ENCODE measurements around the gene BRD3. TPM values are rescaled to one million over a fixed set of nuclear protein-coding genes. Genes with fewer than 3 reads are reported as not detected.

BRD3 gene
- total RNA-seq, 4 donors from 2014 or later = 10.8 to 21.5 (median 16.5) TPM

DNA sequence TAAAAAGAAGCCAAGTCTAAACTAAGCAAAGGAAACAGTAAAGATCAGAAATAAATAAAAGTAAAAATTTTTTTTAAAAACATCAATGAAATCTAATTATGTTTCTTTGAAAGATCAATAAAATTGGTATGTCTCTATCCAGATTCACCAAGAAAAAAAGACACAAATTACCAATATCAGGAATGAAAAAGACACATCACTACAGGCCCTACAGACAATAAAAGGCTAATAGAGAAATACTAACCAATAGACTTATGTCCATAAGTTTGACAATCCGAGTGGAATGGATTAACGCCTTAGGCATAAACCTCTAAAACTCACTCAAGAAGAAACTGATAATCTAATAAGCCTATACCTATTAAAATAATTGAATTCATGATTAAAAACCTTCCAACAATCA is 30.2 kb downstream of the BRD3 start:
- in situ Hi-C loops (cut with MboI; ENCODE audit: low sequenced_read_pairs in 4 of 4) = no loop called here
- H3K27ac ChIP-seq = no peak overlapping the region
- peaks cover 0 to 13% of the 10 kb centered on the region in 2 donors for H3K4me1 ChIP-seq
- DNase-seq (no peak), ATAC-seq (no peak)
- TF ChIP-seq, protein P1, sequence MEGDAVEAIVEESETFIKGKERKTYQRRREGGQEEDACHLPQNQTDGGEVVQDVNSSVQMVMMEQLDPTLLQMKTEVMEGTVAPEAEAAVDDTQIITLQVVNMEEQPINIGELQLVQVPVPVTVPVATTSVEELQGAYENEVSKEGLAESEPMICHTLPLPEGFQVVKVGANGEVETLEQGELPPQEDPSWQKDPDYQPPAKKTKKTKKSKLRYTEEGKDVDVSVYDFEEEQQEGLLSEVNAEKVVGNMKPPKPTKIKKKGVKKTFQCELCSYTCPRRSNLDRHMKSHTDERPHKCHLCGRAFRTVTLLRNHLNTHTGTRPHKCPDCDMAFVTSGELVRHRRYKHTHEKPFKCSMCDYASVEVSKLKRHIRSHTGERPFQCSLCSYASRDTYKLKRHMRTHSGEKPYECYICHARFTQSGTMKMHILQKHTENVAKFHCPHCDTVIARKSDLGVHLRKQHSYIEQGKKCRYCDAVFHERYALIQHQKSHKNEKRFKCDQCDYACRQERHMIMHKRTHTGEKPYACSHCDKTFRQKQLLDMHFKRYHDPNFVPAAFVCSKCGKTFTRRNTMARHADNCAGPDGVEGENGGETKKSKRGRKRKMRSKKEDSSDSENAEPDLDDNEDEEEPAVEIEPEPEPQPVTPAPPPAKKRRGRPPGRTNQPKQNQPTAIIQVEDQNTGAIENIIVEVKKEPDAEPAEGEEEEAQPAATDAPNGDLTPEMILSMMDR (IDR thresholded peaks at IDR 0.05 in 4 of 5, conservative IDR thresholded peaks at IDR 0.05 in 1 of 5) = no peak
- no peak for TF ChIP-seq POLR2A (IDR thresholded peaks at IDR 0.05)
- H3K36me3 ChIP-seq = peaks cover 0 to 73% of the 10 kb centered on the region in 2 donors
- H3K27me3 ChIP-seq = no peaks in the 10 kb centered on the region
- H3K4me3 ChIP-seq = no peak overlapping the region
- no peaks in the 10 kb centered on the region for H3K9me3 ChIP-seq
- intact Hi-C loops (cut with DNase I; ENCODE audit: low total_unique reads) = no loop called here

DNA sequence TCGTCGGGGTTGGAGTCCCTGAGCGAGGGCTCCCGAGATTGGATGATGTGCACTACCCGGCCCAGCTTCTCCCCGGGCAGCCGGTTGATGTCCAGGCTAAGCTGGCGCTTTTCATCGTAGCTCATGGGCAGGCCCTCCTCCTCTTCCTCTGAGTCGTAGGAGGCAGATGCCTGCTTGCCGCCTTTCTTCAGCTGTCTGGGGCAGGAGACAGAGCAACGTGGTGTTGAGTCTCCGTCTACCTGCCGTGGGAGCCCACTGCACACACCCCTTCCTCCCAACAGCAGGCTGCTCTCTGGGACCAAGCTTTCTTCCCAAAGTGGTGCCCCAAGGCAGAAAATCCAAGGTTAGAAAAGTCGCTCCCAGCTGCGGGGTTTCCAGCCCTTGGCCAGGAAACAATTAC is 31.7 kb downstream of the BRD3 start:
- H3K27me3 ChIP-seq = no peaks in the 10 kb centered on the region
- in situ Hi-C loops (cut with MboI; ENCODE audit: low sequenced_read_pairs in 4 of 4) (no loop called here), intact Hi-C loops (cut with DNase I; ENCODE audit: low total_unique reads) (no loop called here)
- DNase-seq (no peak), ATAC-seq (no peak)
- no peak overlapping the region for H3K4me3 ChIP-seq
- TF ChIP-seq POLR2A (IDR thresholded peaks at IDR 0.05) = no peak
- TF ChIP-seq, protein P1 (IDR thresholded peaks at IDR 0.05 in 4 of 5, conservative IDR thresholded peaks at IDR 0.05 in 1 of 5) = no peak
- H3K36me3 ChIP-seq = peaks cover 0 to 77% of the 10 kb centered on the region in 2 donors
- H3K4me1 ChIP-seq = peaks cover 0 to 11% of the 10 kb centered on the region in 2 donors
- H3K9me3 ChIP-seq = no peaks in the 10 kb centered on the region
- H3K27ac ChIP-seq = no peak overlapping the region

DNA sequence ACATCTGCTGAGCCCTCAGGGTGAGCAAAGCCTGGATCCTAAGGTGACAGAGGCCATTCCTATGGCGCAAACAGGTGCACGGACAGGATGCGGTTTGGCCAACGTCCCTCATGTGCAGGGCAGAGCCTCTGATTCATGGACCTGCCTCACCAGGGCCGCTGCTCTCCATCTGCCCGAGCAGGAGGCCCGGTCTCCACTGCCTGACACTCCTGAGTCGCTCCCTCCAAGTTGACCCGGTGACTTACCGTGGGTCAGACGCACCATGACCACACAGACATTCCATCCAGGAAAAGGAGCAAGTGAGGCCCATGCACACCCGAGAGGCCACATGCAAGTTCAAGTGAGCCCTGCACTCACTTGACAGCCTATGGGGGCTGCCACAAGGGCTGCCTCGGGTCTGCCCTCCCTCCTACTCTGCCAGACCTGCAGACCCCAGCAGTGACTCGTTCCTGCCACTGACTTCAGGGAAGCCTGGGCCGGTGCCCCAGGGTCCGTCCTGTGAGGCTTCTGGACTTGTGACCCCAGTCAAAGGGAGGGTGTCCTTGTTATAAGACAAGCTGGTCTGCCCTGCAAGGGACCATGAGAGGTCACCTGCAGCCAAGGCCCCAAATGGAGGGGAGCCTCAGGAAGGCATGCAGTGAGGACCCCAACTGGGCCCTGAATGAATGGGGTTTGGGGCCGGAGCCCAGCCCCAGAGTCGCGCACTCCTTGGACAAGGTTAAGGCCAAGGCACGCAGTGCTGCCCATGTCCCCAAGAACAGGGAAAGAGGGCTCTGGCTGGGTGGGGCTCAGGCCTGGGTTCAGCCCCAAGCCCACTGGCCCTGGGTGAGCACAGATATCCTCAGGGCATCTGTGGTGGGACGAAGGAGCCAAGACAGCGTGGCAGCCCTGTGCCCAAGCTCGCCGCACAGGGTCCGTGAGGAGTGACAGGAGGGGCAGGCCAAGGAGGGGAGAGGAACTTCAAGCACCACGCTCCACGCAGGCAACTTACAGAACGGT is 32.5 kb downstream of the BRD3 start:
- ATAC-seq (no peak), DNase-seq (no peak)
- in situ Hi-C loops (cut with MboI; ENCODE audit: low sequenced_read_pairs in 4 of 4) (no loop called here), intact Hi-C loops (cut with DNase I; ENCODE audit: low total_unique reads) (no loop called here)
- Histone ChIP-seq H3K4me1 (peaks cover 0 to 8% of the 10 kb centered on the region in 2 donors), H3K4me3 (no peak overlapping the region), H3K9me3 (no peaks in the 10 kb centered on the region), H3K27me3 (no peaks in the 10 kb centered on the region), H3K36me3 (peaks cover 0 to 77% of the 10 kb centered on the region in 2 donors), H3K27ac (no peak overlapping the region)
- TF ChIP-seq, protein P1 (IDR thresholded peaks at IDR 0.05 in 4 of 5, conservative IDR thresholded peaks at IDR 0.05 in 1 of 5) = no peak
- no peak for TF ChIP-seq POLR2A (IDR thresholded peaks at IDR 0.05)

- Histone ChIP-seq H3K4me3 (no peak overlapping the region), H3K4me1 (peaks cover 0 to 6% of the 10 kb centered on the region in 2 donors), H3K9me3 (no peaks in the 10 kb centered on the region), H3K27ac (no peak overlapping the region), H3K27me3 (no peaks in the 10 kb centered on the region), H3K36me3 (peaks cover 0 to 75% of the 10 kb centered on the region in 2 donors)
- DNase-seq = no peak
- in situ Hi-C loops (cut with MboI; ENCODE audit: low sequenced_read_pairs in 4 of 4) = no loop called here
- ATAC-seq = no peak
- TF ChIP-seq, protein P1 (IDR thresholded peaks at IDR 0.05 in 4 of 5, conservative IDR thresholded peaks at IDR 0.05 in 1 of 5) = no peak
- TF ChIP-seq POLR2A (IDR thresholded peaks at IDR 0.05) = no peak
- intact Hi-C loops (cut with DNase I; ENCODE audit: low total_unique reads) = no loop called here
Observed at GRCh38 chr9:134034215-134035040, 33.4 kb downstream of the BRD3 start.
